Measurements from ENCODE around the gene ZFYVE19. TPM values are rescaled to one million over a fixed set of nuclear protein-coding genes. Genes with fewer than 3 reads are reported as not detected.

Gene ZFYVE19
- total and polyA plus RNA-seq, 2 donors from 2014 or later = 18.7 to 37.5 TPM

- H3K9ac ChIP-seq (ENCODE audit: low read length in 3 of 3) = peak overlapping the region in 2 of 3 donors; percentile 37 to 48
- H3K27me3 ChIP-seq (ENCODE audit: control insufficient read depth, insufficient read depth, low read length) = no peaks in the 10 kb centered on the region
- H3K4me1 ChIP-seq (ENCODE audit: control insufficient read depth in 2 of 3, insufficient read depth in 2 of 3, low read depth in 1 of 3, low read length in 3 of 3) = peaks cover 5 to 34% (median 26%) of the 10 kb centered on the region in 3 donors
- DNase-seq (peak; percentile 72 to 88 (median 77)), FAIRE-seq (no peak)
- TF ChIP-seq CTCF (IDR thresholded peaks at IDR 0.05; ENCODE audit: borderline replicate concordance, extremely low read depth, insufficient read depth) = no peak
- H3K36me3 ChIP-seq (ENCODE audit: control insufficient read depth in 2 of 3, insufficient read depth in 3 of 3, low read length in 3 of 3) = no peaks in the 10 kb centered on the region
- intact Hi-C loops (cut with DNase I) = no loop called here
- H3K27ac ChIP-seq (ENCODE audit: low read depth in 2 of 2, low read length in 2 of 2) = peak overlapping the region; percentile 80 to 84
- peak overlapping the region in 1 of 3 donors; percentile 16 for H3K4me3 ChIP-seq (ENCODE audit: low read length in 3 of 3)
- no peaks in the 10 kb centered on the region for H3K9me3 ChIP-seq (ENCODE audit: control insufficient read depth in 2 of 3, insufficient read depth in 1 of 3, low read length in 3 of 3)
Measured at GRCh38 chr15:40787344-40787841, 19.5 kb upstream of the ZFYVE19 start.

GRCh38 chr15:40787991-40788390, 18.9 kb upstream of the ZFYVE19 start:
- no peaks in the 10 kb centered on the region for H3K9me3 ChIP-seq (ENCODE audit: control insufficient read depth in 2 of 3, insufficient read depth in 1 of 3, low read length in 3 of 3)
- FAIRE-seq (no peak), DNase-seq (no peak)
- H3K27me3 ChIP-seq (ENCODE audit: control insufficient read depth, insufficient read depth, low read length) = no peaks in the 10 kb centered on the region
- H3K27ac ChIP-seq (ENCODE audit: low read depth in 2 of 2, low read length in 2 of 2) = peak overlapping the region; percentile 80 to 84
- TF ChIP-seq CTCF (IDR thresholded peaks at IDR 0.05; ENCODE audit: borderline replicate concordance, extremely low read depth, insufficient read depth) = no peak
- no peak overlapping the region for H3K4me3 ChIP-seq (ENCODE audit: low read length in 3 of 3)
- H3K4me1 ChIP-seq (ENCODE audit: control insufficient read depth in 2 of 3, insufficient read depth in 2 of 3, low read depth in 1 of 3, low read length in 3 of 3) = peaks cover 5 to 34% (median 26%) of the 10 kb centered on the region in 3 donors
- no peaks in the 10 kb centered on the region for H3K36me3 ChIP-seq (ENCODE audit: control insufficient read depth in 2 of 3, insufficient read depth in 3 of 3, low read length in 3 of 3)
- intact Hi-C loops (cut with DNase I) = no loop called here
- H3K9ac ChIP-seq (ENCODE audit: low read length in 3 of 3) = peak overlapping the region in 1 of 3 donors; percentile 48

GRCh38 chr15:40789119-40789518, 17.8 kb upstream of the ZFYVE19 start:
- Histone ChIP-seq H3K9me3 (ENCODE audit: control insufficient read depth in 2 of 3, insufficient read depth in 1 of 3, low read length in 3 of 3) (no peaks in the 10 kb centered on the region), H3K4me1 (ENCODE audit: control insufficient read depth in 2 of 3, insufficient read depth in 2 of 3, low read depth in 1 of 3, low read length in 3 of 3) (peaks cover 5 to 40% (median 26%) of the 10 kb centered on the region in 3 donors), H3K4me3 (ENCODE audit: low read length in 3 of 3) (no peak overlapping the region), H3K9ac (ENCODE audit: low read length in 3 of 3) (no peak overlapping the region), H3K27me3 (ENCODE audit: control insufficient read depth, insufficient read depth, low read length) (no peaks in the 10 kb centered on the region), H3K27ac (ENCODE audit: low read depth in 2 of 2, low read length in 2 of 2) (peak overlapping the region in 1 of 2 donors; percentile 27), H3K36me3 (ENCODE audit: control insufficient read depth in 2 of 3, insufficient read depth in 3 of 3, low read length in 3 of 3) (no peaks in the 10 kb centered on the region)
- TF ChIP-seq CTCF (IDR thresholded peaks at IDR 0.05; ENCODE audit: borderline replicate concordance, extremely low read depth, insufficient read depth) = no peak
- peak in 2 of 5 donors; percentile 9 to 43 for DNase-seq
- FAIRE-seq = no peak
- intact Hi-C loops (cut with DNase I) = no loop called here

- no peaks in the 10 kb centered on the region for H3K27me3 ChIP-seq (ENCODE audit: control insufficient read depth, insufficient read depth, low read length)
- H3K9ac ChIP-seq (ENCODE audit: low read length in 3 of 3) = no peak overlapping the region
- no peak overlapping the region for H3K27ac ChIP-seq (ENCODE audit: low read depth in 2 of 2, low read length in 2 of 2)
- H3K4me1 ChIP-seq (ENCODE audit: control insufficient read depth in 2 of 3, insufficient read depth in 2 of 3, low read depth in 1 of 3, low read length in 3 of 3) = peaks cover 5 to 40% (median 26%) of the 10 kb centered on the region in 3 donors
- FAIRE-seq (no peak), DNase-seq (no peak)
- no peak for TF ChIP-seq CTCF (IDR thresholded peaks at IDR 0.05; ENCODE audit: borderline replicate concordance, extremely low read depth, insufficient read depth)
- H3K9me3 ChIP-seq (ENCODE audit: control insufficient read depth in 2 of 3, insufficient read depth in 1 of 3, low read length in 3 of 3) = no peaks in the 10 kb centered on the region
- no peak overlapping the region for H3K4me3 ChIP-seq (ENCODE audit: low read length in 3 of 3)
- intact Hi-C loops (cut with DNase I) = no loop called here
- H3K36me3 ChIP-seq (ENCODE audit: control insufficient read depth in 2 of 3, insufficient read depth in 3 of 3, low read length in 3 of 3) = no peaks in the 10 kb centered on the region
Measured at GRCh38 chr15:40789999-40790398, 16.9 kb upstream of the ZFYVE19 start.

Data from kidney (tissue), 14 donors.